ENCODE results near the gene RNASE11. TPM values are rescaled to one million over a fixed set of nuclear protein-coding genes. Genes with fewer than 3 reads are reported as not detected.

RNASE11 gene
- polyA plus RNA-seq, 1 of the 3 experiments (the other 2 are of a cell fraction): not detected

DNA sequence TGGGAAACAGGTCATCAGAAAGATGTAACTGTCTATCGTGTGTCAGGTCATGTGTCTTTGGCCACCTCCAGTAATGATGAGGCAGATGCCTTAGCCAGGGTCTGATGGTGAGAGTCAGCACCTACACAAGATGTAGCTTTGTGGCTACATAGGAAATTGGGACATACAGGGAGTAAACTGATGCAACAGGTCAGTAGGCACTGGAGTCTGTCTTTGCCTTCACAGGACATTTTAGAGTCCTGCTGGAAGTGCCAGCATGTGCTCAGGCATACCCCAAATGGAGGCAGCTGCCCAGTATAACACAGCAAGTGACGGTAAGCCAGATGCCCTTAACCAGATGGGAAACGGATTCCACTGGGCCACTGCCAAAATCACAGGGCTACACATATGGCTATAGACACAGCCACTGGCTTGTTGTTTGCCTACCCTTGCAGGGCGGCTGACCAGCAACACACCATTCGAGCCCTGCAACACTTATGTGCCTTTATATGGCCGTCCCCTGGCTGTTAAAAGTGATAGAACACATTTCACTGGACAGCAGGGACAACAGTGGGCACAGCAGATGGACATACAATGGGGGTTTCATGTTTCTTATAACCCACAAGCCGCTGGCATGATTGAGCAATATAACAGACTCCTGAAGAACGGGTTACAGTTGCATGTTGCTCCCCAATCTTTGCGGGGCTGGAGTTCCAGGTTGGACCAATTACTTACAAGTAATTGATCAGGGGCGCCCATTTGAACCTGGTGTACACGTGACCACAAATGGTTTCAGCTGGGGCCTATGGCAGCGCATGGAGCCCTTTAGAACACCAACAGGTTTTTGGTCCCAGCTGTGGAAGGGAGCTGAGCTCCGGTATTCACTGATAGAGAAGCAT lies 16.3 kb upstream of the RNASE11 start:
- WGBS (ENCODE audit: low lambda C conversion rate): 25% methylated on average over 12 of the region's 13 CpGs
- no peak overlapping the region for H2AFZ ChIP-seq (ENCODE audit: low read depth)
- no peak overlapping the region for H3K9ac ChIP-seq
- ChIA-PET POLR2A (no interaction called here), CTCF (interaction anchor here (2.1 kb wide), 1 partner anchor 10 kb away, joined by 4 read pairs; no protein-coding TSS in a partner anchor)
- H3K4me3 ChIP-seq (ENCODE audit: low read depth in 2 of 2, low read length in 1 of 2): no peak overlapping the region
- TF ChIP-seq TCF12 (IDR thresholded peaks at IDR 0.05) (no peak), YY1 (IDR thresholded peaks at IDR 0.05; ENCODE audit: low read depth) (no peak), NRF1 (IDR thresholded peaks at IDR 0.05; ENCODE audit: low read depth, low read length) (no peak), TAF1 (IDR thresholded peaks at IDR 0.05; ENCODE audit: borderline replicate concordance, low read depth, low read length) (no peak), RFX5 (IDR thresholded peaks at IDR 0.05; ENCODE audit: low read length) (no peak), JUND (IDR thresholded peaks at IDR 0.05) (no peak), SIN3A (IDR thresholded peaks at IDR 0.05; ENCODE audit: borderline replicate concordance, low read depth, low read length) (no peak)
- TF ChIP-seq, protein P1, sequence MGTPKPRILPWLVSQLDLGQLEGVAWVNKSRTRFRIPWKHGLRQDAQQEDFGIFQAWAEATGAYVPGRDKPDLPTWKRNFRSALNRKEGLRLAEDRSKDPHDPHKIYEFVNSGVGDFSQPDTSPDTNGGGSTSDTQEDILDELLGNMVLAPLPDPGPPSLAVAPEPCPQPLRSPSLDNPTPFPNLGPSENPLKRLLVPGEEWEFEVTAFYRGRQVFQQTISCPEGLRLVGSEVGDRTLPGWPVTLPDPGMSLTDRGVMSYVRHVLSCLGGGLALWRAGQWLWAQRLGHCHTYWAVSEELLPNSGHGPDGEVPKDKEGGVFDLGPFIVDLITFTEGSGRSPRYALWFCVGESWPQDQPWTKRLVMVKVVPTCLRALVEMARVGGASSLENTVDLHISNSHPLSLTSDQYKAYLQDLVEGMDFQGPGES (IDR thresholded peaks at IDR 0.05; ENCODE audit: low read depth, low read length): no peak
- TF ChIP-seq, protein P2, sequence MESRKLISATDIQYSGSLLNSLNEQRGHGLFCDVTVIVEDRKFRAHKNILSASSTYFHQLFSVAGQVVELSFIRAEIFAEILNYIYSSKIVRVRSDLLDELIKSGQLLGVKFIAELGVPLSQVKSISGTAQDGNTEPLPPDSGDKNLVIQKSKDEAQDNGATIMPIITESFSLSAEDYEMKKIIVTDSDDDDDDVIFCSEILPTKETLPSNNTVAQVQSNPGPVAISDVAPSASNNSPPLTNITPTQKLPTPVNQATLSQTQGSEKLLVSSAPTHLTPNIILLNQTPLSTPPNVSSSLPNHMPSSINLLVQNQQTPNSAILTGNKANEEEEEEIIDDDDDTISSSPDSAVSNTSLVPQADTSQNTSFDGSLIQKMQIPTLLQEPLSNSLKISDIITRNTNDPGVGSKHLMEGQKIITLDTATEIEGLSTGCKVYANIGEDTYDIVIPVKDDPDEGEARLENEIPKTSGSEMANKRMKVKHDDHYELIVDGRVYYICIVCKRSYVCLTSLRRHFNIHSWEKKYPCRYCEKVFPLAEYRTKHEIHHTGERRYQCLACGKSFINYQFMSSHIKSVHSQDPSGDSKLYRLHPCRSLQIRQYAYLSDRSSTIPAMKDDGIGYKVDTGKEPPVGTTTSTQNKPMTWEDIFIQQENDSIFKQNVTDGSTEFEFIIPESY (IDR thresholded peaks at IDR 0.05; ENCODE audit: borderline replicate concordance, low read depth): no peak
- TF ChIP-seq, protein P3, sequence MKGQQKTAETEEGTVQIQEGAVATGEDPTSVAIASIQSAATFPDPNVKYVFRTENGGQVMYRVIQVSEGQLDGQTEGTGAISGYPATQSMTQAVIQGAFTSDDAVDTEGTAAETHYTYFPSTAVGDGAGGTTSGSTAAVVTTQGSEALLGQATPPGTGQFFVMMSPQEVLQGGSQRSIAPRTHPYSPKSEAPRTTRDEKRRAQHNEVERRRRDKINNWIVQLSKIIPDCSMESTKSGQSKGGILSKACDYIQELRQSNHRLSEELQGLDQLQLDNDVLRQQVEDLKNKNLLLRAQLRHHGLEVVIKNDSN (IDR thresholded peaks at IDR 0.05; ENCODE audit: borderline replicate concordance, low read depth): no peak
- TF ChIP-seq, protein P4, sequence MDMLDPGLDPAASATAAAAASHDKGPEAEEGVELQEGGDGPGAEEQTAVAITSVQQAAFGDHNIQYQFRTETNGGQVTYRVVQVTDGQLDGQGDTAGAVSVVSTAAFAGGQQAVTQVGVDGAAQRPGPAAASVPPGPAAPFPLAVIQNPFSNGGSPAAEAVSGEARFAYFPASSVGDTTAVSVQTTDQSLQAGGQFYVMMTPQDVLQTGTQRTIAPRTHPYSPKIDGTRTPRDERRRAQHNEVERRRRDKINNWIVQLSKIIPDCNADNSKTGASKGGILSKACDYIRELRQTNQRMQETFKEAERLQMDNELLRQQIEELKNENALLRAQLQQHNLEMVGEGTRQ (IDR thresholded peaks at IDR 0.05; ENCODE audit: borderline replicate concordance, low read depth, low read length): no peak
- TF ChIP-seq, protein P5, sequence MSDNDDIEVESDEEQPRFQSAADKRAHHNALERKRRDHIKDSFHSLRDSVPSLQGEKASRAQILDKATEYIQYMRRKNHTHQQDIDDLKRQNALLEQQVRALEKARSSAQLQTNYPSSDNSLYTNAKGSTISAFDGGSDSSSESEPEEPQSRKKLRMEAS (IDR thresholded peaks at IDR 0.05; ENCODE audit: low read depth): no peak
- H3K79me2 ChIP-seq (ENCODE audit: insufficient read depth): no peaks in the 10 kb centered on the region
- peaks cover 0 to 4% of the 10 kb centered on the region in 2 experiments; a peak in 1 of 4 replicates for H3K4me1 ChIP-seq (ENCODE audit: control insufficient read depth in 1 of 2, insufficient read depth in 2 of 2, low read depth in 1 of 2, low read length in 1 of 2)
- H3K27me3 ChIP-seq (ENCODE audit: insufficient read depth): peaks cover 13% of the 10 kb centered on the region
- peaks cover 4% of the 10 kb centered on the region for H3F3A ChIP-seq (replicated peaks; ENCODE audit: insufficient read depth)
- H3K9me2 ChIP-seq: no peaks in the 10 kb centered on the region
- no peaks in the 10 kb centered on the region for H3K9me3 ChIP-seq
- no peaks in the 10 kb centered on the region for H4K20me1 ChIP-seq (ENCODE audit: insufficient read depth)
- no peak for DNase-seq
- H3K27ac ChIP-seq (ENCODE audit: low read depth in 2 of 2, low read length in 1 of 2): no peak overlapping the region
- no peaks in the 10 kb centered on the region for H3K36me3 ChIP-seq (replicated peaks in 1 of 2; ENCODE audit: control insufficient read depth in 1 of 2, insufficient read depth in 2 of 2, low read length in 1 of 2)
- no peak overlapping the region for H3K4me2 ChIP-seq

Measured in SK-N-SH (cell line).